Mesodermal cell (in vitro differentiated cells): ENCODE data around the gene ABHD14A.

ENCODE experiments used
- H3K27ac ChIP-seq: 2 replicates; pipeline ENCODE4 v1.7.0; 2013; ENCODE audit warnings: mild to moderate bottlenecking, low read depth, low read length, moderate library complexity; ENCODE audit not compliant: severe bottlenecking
- H3K36me3 ChIP-seq: 2 replicates; pipeline ENCODE4 v1.7.1; 2013; ENCODE audit warnings: mild to moderate bottlenecking, low read length, moderate library complexity; ENCODE audit not compliant: control insufficient read depth, insufficient read depth
- H3K4me1 ChIP-seq: one replicate; pipeline ENCODE4 v1.7.1; 2013; ENCODE audit warnings: mild to moderate bottlenecking, low read length; ENCODE audit not compliant: insufficient read depth, control insufficient read depth, poor library complexity, severe bottlenecking
- H3K4me3 ChIP-seq: 2 replicates; pipeline ENCODE4 v1.7.0; 2013; ENCODE audit warnings: low read length, control low read depth, mild to moderate bottlenecking; ENCODE audit not compliant: insufficient read depth, poor library complexity, severe bottlenecking; ENCODE audit errors: extremely low read depth
- H3K9me3 ChIP-seq: 2 replicates; pipeline ENCODE4 v1.7.1; 2013; ENCODE audit warnings: mild to moderate bottlenecking, low read length, moderate library complexity; ENCODE audit not compliant: control insufficient read depth
- WGBS, 2 experiments: methylation state at CpG; one replicate each; pipeline ENCODE4 v1.1.5; 2013; ENCODE audit warnings: missing lambda C conversion rate in 2 of 2; ENCODE audit not compliant: insufficient coverage in 2 of 2; 5-methylcytosine and 5-hydroxymethylcytosine counted together

ABHD14A gene

DNA sequence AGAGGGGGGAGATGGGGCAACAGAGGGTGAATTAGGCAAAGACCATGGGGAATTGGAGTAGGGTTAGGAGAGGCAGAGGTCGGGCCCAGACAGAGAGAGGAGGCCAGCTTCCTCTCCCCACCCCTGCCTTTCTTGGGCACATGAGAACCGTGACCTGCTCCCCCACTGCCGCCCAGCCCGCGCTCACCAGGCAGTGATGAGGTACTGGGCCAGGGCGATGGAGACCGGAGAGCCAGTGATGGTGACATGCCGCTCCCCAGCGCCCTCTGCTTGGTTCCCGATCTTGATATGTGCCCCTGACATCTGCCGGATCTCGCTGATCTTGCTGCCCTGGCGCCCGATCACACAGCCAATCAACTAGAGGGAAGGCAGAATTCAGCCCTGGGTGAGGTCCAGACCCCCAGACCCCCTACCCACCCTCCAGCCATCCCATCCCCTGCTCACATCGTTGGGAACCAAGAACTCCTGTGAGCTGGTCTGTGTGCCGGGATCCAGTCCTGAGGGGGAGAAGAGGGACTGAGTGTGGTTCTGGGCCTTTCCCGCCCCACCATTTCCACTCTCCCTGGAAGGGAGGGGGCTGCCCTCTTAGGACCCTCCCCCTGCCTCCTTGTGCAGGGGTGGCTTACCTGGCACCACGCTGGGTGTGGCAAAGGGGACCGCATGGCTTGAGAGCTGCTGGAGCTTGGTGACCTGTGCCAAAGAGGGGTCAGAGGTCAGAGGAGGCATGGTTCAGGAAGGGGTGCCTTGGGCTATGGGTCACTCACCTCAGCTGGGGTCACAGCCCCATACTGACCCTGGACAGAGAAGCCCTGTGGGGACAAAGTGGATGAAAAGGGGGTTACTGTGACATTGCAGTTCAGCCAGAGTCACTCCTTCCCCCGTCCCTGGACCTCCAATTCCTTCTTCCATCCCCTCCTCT is 16.0 kb upstream of the ABHD14A start:
- WGBS, 2 experiments, result 89 to 93% methylated on average over 10 to 16 of the region's 20 CpGs
- peaks cover 50% of the 10 kb centered on the region for H3K36me3 ChIP-seq

DNA sequence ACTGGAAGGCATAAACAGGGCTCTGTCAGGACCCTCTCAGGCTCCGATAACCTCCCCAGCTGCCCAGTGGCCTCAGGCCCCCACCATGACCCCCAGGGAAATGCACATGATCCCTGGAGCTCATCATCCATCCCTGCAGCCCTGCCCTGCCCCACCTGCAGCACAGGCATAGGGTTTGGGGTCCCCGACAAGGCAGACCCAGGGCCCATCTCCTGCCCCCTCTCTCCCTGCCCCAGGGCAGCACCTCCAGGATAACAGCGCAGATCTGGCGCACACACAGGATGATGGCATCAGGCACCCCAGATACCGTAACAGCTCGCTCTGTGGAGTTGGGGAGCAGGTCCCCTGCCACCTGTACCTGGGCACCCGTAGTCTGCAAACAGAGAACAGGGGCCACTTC is 15.2 kb upstream of the ABHD14A start:
- Histone ChIP-seq H3K27ac (no peak overlapping the region), H3K4me1 (peaks cover 10% of the 10 kb centered on the region), H3K36me3 (peaks cover 52% of the 10 kb centered on the region), H3K4me3 (no peak overlapping the region), H3K9me3 (no peaks in the 10 kb centered on the region)
- 93 to 97% methylated on average over 2 to 7 of the region's 7 CpGs for WGBS, 2 experiments

More for the DNA sequence above, 16.0 kb upstream of the ABHD14A start:
- Histone ChIP-seq H3K4me3 (no peak overlapping the region), H3K4me1 (peaks cover 4% of the 10 kb centered on the region), H3K27ac (no peak overlapping the region), H3K9me3 (no peaks in the 10 kb centered on the region)

DNA sequence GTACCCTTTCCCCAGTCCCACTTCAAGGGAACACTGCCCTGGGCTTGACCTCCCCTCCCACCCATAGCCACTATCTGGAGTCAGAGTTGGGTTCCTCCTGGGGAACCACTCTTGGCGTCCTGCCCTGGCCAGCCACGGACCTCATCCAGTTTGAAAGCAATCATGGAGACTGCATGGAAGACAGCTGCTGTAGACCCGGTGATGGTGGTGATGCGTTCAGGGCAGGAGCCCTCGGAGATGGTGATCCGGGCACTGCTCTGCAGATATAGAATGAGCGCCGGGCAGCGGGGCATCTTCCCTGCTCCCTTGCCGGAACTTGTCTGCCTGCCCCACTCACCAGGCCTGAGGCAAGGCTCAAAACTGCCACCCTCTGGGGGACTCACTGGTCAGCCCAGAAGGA is 14.5 kb upstream of the ABHD14A start:
- no peaks in the 10 kb centered on the region for H3K9me3 ChIP-seq
- H3K4me3 ChIP-seq, result no peak overlapping the region
- H3K36me3 ChIP-seq, result peaks cover 58% of the 10 kb centered on the region
- peaks cover 15% of the 10 kb centered on the region for H3K4me1 ChIP-seq
- WGBS, 2 experiments, result 89 to 100% methylated on average over 6 to 9 of the region's 10 CpGs
- H3K27ac ChIP-seq, result no peak overlapping the region

DNA sequence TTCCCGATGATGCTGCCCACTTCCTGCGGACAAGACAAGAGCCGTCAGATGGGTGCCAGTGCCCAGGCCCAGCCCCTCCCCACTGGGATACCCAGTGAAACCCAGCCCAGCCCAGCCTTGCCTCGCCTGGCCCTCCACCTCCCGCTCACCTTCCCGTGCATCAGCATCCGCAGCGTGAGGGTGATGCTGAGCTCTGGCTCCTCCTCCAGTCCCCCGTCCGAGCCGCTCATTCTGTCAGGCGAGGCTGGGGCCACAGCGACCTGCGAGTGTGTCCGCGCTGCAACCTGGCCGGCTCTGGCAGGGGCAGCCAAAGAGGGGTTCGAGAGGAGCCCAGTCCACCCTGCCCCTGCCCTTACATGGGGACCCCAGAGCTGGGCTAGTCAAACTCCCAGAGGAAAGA is 13.9 kb upstream of the ABHD14A start:
- WGBS, 2 experiments, result 94 to 95% methylated on average over 17 to 18 of the region's 18 CpGs
- no peak overlapping the region for H3K27ac ChIP-seq
- no peaks in the 10 kb centered on the region for H3K9me3 ChIP-seq
- peaks cover 18% of the 10 kb centered on the region for H3K4me1 ChIP-seq
- peaks cover 62% of the 10 kb centered on the region for H3K36me3 ChIP-seq
- no peak overlapping the region for H3K4me3 ChIP-seq

DNA sequence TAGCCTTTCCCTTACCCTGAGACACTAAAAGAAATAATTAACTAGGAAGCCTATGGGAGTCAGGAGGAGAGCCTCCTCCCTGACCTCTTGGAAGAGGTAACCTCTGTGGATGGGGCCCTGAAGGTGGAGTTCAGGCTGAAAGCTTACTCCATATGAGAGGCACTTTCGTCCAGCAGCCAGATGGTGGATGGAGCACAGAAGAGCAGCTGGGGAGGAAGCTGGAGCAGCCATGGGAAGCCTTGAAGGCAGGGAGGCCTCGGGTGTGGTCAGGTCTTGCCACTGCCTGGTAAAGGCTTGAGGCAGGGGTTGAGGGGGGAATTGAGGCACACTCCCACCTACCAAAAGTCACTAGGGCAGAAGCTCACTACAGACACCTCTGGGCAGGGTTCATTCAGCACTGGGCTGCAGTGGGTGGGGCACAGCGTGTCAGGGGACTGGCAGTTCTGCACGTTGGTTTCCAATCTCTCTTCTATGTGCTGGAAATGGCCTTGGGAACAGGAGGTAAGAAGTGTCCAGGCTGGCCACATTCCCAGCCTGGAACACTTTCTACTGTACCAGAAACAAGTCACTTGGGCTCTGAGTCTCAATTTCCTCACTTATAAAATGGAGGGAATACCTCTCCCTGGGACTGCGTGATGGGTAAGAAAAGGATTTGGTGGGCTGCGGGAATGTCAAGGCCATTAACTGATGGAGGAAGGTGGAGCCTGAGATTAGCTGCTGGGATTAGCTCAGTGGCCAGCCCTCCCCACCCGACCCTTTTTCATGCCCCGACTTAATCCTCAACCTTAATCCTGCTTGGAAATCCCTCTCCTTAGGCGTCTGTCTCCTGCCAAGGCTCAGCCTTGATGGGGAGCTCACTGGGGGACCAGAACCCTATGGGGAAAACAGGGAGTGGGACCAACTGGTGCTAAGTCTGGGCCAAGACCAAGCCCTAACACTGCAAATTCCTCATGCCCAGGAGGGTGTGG is 13.0 kb upstream of the ABHD14A start:
- Histone ChIP-seq H3K27ac (no peak overlapping the region), H3K4me1 (peaks cover 20% of the 10 kb centered on the region), H3K9me3 (no peaks in the 10 kb centered on the region), H3K4me3 (no peak overlapping the region), H3K36me3 (peaks cover 58% of the 10 kb centered on the region)
- WGBS, 2 experiments, result 85 to 94% methylated on average over 4 to 5 of the region's 9 CpGs

- WGBS, 2 experiments, result 91 to 98% methylated on average over 5 of the region's 6 CpGs
Observed at GRCh38 chr3:51962854-51963530, 11.9 kb upstream of the ABHD14A start.

GRCh38 chr3:51963951-51964451 is 10.9 kb upstream of the ABHD14A start:
- Histone ChIP-seq H3K9me3 (no peaks in the 10 kb centered on the region), H3K4me3 (no peak overlapping the region), H3K27ac (no peak overlapping the region)

More at GRCh38 chr3:51962854-51963530, 11.9 kb upstream of the ABHD14A start:
- Histone ChIP-seq H3K9me3 (no peaks in the 10 kb centered on the region), H3K4me1 (peaks cover 20% of the 10 kb centered on the region), H3K36me3 (peaks cover 48% of the 10 kb centered on the region), H3K4me3 (no peak overlapping the region), H3K27ac (no peak overlapping the region)

GRCh38 chr3:51964521-51964920 is 10.3 kb upstream of the ABHD14A start:
- no peak overlapping the region for H3K4me3 ChIP-seq

More at GRCh38 chr3:51963951-51964451, 10.9 kb upstream of the ABHD14A start:
- peaks cover 26% of the 10 kb centered on the region for H3K4me1 ChIP-seq
- 58 to 67% methylated on average over 8 to 10 of the region's 12 CpGs for WGBS, 2 experiments
- H3K36me3 ChIP-seq, result peaks cover 39% of the 10 kb centered on the region

DNA sequence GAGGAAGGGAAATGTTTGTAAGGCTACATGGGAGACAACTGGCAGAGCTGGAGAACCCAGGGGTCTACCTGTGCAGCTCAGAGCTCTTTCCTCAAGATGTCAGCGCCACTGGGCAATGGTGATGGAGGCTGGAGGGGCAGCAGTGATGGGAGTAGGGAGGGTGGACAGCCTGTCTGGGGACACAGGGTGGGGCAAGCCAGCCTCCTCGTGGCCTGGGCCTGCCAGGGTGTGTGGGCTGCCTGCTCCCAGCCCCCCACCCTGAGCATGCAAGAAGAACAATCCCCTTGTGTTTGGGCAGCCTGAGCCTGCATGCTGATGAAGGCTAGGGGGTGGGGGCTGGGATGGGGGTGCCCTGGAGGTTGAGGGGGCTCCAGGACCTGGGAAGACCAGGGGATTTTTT is 8.8 kb upstream of the ABHD14A start:
- Histone ChIP-seq H3K4me1 (peaks cover 28% of the 10 kb centered on the region), H3K9me3 (no peaks in the 10 kb centered on the region), H3K27ac (no peak overlapping the region), H3K36me3 (peaks cover 19% of the 10 kb centered on the region), H3K4me3 (peak overlapping the region; percentile 58)
- 57 to 90% methylated on average over 1 of the region's 2 CpGs for WGBS, 2 experiments

More at GRCh38 chr3:51964521-51964920, 10.3 kb upstream of the ABHD14A start:
- no peak overlapping the region for H3K27ac ChIP-seq
- H3K4me1 ChIP-seq, result peaks cover 26% of the 10 kb centered on the region
- 64% methylated on average over 4 of the region's 4 CpGs; no CpG with 5 or more reads in 1 of the 2 experiments for WGBS, 2 experiments
- H3K36me3 ChIP-seq, result peaks cover 34% of the 10 kb centered on the region
- no peaks in the 10 kb centered on the region for H3K9me3 ChIP-seq

- no peak overlapping the region for H3K27ac ChIP-seq
- H3K36me3 ChIP-seq, result peaks cover 15% of the 10 kb centered on the region
- 75 to 88% methylated on average over 2 to 4 of the region's 5 CpGs for WGBS, 2 experiments
- H3K9me3 ChIP-seq, result no peaks in the 10 kb centered on the region
- peak overlapping the region; percentile 58 for H3K4me3 ChIP-seq
- peaks cover 29% of the 10 kb centered on the region for H3K4me1 ChIP-seq
Observed at GRCh38 chr3:51966486-51966885, 8.4 kb upstream of the ABHD14A start.
